Stimulated activated CD8-positive, alpha-beta memory T cell treated with anti-CD3 and anti-CD28 coated beads, Interleukin-15, amount 100 ng/mL, for 4 hours (primary cell): ENCODE measurements around the gene LYPD5.
"Not testable (repeated sequence)": the region's sequence is repeated elsewhere in the genome, so short reads cannot be mapped to it uniquely, and the experiment has no call there.

Experiments
- DNase-seq, 2 donors: peaks; one replicate each; pipeline ENCODE4 v3.0.0-alpha.2; 2020; ENCODE audit warnings: low read depth in 2 of 2

Gene LYPD5

DNA sequence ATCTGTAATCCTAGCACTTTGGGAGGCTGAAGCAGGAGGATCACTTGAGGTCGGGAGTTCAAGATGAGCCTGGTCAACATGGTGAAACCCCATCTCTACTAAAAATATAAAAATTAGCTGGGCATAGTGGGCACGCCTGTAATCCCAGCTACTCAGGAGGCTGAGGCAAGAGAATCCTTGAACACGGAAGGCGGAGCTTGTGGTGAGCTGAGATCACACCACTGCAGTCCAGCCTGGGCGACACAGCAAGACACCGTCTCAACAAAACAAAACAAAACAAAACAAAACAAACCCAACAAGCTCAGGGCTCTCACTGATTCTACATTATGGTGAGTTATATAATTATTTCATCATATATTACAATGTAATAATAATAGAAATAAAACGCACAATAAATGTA is 4.2 kb upstream of the LYPD5 start:
- not testable (repeated sequence) for DNase-seq

DNA sequence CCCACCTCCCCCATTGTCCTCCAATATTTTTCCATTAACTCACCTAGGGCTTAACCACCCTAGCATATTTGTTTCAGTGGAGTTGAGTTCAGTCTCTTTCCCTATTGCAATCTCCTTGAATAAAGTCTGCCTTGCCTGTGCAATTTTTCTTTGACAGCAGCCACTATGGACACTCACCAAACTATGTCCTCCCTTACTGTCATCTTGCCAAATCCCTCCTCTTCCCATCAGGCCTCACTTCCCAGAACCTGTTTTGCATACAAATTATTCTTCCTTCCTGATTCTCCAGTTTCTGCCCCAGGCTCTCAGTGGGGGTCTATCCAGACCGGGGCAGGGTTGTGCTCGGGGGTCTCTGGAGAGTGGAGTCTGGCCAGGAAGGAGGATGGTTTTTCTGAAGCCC is 2.2 kb upstream of the LYPD5 start:
- no peak for DNase-seq

DNA sequence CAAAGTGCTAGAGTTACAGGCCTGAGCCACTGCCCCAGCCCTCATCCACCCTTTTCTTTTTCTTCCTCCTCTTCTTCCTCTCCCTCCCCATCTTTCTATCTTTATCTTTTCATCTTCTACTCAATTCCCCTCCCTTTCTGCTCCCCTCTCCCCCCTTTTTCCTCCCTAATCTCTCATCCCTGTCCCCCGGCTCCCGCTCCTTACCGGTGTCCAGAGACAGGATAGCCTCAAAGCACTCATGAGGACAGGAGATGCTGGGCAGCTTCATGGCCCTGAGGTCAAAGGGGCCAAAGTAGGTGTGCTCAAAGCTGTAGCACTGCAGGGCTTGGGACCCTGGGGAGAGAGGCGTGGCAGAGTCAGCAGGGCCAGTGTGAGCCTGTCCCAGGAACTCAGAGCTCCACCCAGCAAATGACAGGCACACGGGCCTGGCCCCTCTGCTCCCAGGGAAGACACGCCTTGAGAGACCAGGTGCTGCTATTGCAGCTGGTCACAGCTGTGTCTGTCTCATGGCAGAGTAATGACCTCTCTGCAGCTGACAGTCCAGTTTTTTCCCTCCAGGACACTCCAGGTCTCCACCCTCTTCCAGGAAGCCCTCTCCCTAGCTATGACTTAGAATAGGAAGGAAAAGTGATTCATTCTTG is 2.6 kb downstream of the LYPD5 start:
- no peak for DNase-seq

DNA sequence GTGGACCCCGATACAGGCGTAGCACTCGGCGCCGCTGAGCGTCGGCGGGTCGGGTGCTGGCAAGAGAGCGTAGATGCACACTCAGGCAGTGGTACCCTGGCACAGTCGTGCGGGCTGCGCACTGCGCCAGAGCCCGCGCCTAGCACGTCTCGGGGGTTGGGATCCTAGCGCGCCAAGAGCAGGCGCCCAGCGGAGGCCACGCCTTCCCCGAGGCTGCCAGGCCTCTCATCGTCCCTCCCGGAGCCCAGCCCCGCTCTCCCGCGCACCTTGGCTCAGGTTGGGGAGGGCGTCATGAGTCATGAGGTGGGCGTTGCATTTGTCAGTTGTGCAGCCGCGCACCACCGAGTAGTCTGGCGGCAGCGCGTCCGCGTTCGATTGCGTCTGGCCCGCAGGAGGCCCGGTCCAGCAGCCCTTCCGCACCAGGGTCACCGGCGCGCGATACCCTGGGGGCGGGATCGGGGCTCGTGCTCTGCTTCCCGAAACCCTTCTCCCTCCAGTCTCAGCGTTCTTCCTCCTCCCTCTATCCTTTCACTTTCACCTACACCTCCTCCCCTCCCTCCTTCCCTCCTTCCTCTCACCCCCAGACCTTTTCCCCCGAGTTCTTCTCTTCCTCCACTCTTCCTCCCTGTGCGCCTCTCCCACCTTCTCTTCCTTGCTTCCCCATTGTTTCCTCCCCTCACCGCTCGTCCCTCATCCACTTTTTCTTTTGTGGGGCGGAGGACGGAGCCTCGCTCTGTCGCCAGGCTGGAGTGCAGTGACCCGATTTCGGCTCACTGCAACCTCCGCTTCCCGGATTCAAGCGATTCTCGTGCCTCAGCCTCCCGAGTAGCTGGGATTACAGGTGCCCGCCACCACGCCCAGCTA is 3.5 kb downstream of the LYPD5 start:
- DNase-seq, result peak; percentile 59 to 77

GRCh38 chr19:43798026-43798545 is 4.2 kb downstream of the LYPD5 start:
- no peak for DNase-seq

DNA sequence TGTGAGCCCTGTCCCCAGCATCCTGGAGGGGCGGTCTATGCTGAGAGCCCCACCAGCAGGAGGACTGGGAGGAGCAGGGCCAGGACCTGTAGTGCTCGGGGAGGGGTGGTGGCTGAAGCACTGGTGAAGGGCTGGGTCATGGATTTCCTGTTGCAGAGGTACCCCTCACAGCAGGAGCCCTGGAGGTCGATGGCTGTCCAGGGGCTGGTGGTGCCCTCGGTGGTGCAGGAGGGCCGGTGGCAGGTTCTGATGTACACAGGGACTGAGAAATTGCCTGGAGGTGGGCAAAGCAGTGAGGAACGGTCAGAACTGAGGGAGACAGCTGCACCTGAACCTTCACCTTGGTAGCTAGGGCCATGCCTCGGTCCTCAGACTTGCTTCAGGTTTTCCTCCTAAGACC is 4.7 kb downstream of the LYPD5 start:
- DNase-seq, result no peak

GRCh38 chr19:43797118-43797517 is 5.1 kb downstream of the LYPD5 start:
- DNase-seq, result no peak

DNA sequence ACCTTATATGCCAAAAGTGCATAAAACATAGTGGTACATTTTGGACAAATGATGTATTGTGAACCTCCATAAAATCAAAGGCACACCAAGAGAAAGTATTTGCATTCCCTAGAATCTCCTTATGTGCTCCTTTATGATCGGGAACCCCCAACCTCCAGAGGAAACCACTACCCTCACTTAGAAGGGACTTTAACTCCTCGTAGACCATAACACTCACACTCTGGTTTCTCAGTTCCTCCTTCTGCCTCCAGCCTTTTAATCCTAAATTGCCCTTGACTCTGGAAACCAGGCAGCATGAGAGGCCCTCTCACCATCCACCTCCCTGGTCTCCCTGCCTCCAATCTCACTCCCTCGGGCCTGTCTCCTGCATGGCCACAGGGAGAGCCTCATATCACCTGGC is 11.7 kb downstream of the LYPD5 start:
- no peak for DNase-seq

DNA sequence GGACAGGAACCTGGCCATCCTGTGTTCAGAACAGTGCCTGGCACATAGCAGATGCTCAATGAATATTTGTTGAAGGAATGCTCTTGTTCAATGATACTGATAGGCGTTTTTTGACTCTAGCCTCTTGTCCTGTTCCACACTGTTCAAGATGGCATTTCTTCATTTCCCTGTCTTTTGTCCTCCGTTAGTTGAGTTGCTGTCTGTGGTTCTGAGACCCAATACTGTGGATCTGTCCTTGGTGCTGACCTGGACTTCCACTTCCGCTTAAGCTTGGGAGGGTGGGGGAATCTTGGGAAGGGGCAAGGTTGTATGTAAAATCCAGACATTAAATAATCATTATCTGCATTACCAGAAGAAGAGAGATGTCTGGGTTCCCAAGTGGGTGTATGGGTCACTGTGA is 13.2 kb downstream of the LYPD5 start:
- DNase-seq, result no peak

GRCh38 chr19:43786665-43787064 is 15.6 kb downstream of the LYPD5 start:
- DNase-seq, result no peak

DNA sequence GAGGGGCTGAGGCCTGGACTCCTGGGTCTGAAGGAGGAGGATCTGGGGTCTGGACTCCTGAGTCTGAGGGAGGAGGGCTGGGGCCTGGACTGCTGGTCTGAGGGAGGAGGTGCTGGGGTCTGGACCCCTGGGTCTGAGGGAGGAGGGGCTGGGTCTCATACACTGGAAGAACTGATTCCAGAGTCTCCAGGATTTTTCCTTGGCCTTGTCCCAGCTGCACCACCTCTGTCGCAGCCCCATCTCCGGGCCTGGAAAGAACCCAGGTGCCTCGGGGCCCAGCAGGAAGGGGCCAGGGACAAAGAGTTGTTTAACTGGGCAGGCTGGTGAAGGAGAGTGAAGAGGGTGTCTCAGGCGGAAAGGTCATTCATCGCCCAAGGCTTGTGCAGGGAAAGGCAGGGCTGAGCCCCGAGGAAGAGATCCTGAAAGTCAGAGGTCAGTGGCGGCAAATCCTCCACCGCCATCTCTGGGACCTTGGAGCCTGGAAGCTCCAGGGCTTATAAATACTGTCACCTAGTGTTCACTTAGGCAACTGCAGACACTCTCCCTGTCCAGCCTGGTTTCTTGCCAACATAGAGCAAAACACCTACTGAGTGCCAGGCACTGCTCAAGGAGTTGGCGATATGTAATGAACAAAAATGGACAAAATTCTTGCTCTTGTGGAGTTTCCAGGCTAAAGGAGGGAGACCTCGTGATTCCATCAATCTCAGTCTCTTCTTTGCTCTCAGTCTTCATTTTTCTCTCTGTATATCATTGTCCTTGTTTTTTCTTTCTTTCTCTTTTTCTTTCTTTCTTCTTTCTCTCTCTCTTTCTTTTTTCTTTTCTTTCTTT is 17.1 kb downstream of the LYPD5 start:
- DNase-seq, result no peak

GRCh38 chr19:43784241-43784980 is 17.8 kb downstream of the LYPD5 start:
- DNase-seq, result peak in 1 of 2 donors; percentile 48

- DNase-seq, result no peak
Measured at GRCh38 chr19:43783636-43784035, 18.6 kb downstream of the LYPD5 start.

GRCh38 chr19:43782689-43783231 is 19.5 kb downstream of the LYPD5 start:
- DNase-seq, result no peak

- DNase-seq, result no peak
Measured at GRCh38 chr19:43782311-43782660, 20.0 kb downstream of the LYPD5 start.

- DNase-seq, result no peak
Measured at GRCh38 chr19:43781630-43782310, 20.5 kb downstream of the LYPD5 start.

DNA sequence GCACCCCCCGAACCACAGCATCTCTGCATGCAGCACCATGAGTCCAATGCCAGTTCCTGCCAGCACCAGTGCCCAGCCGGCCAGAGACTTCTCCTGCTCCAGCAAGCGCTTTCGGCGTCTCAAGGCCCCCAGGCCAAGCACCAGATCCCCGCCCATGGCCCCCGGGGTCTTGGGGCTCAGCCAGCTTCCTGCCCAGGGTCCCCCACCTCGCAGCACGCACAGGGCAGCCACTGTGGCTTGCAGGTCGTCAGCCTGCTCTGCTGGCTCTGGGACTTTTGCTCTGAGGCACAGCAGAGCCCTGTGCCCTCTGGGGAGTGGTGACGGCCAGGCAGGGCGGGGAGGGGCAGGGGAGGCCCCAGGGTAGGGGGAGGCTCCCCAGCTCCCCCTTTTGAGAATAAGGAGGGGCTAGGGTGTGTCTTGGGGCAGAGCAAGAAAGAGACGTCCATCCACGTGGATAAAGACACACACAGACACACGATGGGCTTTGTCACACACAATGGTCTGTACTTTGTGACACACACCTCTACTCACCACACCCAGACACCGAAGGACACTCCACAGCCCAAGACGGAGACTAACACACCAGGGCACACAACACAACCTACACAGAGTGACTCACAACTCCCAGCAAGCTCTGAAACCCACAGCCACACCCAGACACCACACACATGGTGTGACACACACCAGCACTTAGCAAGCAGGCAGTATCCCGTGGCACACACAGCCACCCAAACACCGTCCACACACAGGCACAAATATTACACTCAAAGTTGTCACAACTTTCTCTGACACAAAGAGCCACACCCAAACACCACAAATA is 21.3 kb downstream of the LYPD5 start, which contains the start of gene KCNN4:
Gene KCNN4 (minus strand): TSS at position 268 of the 820 bp plus-strand sequence. CDS start 112 bp downstream, at position 156.
- peak; percentile 29 to 63 for DNase-seq

DNA sequence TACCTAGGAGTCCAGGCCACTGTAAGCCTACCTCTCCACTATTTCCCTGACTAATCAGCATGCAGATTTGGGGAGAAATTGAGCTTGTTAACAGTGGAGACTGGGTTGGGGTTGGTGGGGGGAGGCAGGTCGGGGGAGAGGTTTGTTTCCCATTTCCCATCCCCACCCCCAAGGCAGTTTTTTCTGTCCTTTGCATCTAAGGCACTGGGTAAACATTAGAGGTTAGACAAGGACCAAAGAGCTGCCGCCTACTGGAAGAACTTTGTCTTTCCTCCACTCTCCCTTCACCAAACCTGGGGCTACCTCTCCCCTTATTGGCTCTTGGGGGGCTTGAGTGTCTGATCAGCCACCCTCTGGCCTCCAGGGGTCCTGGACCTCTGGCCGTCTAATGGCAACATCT is 22.4 kb downstream of the LYPD5 start:
- no peak for DNase-seq

DNA sequence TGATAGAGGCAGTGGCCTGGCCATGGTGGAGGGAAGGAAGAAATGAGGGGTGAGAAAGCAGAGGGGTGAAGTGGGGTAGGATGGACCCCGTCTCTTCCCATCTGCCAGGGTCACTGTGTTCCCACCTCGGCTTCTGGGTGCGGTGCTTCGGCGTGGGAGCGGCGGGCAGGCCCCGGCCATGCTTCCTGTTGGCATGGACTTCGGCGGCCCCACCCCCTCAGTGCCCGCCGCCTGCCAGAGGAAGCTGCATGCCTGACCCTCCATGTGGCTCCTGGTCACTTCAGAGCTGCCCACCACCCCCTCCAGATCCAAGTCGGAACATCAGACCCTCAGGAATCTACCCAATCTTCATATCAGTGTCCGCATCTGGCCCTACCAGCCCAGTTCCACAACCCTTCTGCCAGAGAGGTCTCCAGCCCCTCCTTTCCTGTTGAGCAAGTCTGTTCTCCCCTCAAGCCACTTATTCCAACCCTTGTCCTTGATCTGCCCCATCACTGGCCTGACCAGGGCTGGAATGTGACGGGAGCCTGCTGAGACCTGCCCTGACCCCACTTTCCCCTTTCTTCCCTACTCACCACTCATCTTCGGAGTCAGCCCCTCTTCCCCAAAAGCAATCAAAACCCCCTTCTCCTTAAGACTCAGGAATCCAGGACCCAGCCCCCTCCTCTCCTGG is 23.0 kb downstream of the LYPD5 start:
- DNase-seq, result no peak
